Endothelial cell of umbilical vein (primary cell): Measurements from ENCODE around the gene GBP4. TPM values are rescaled to one million over a fixed set of nuclear protein-coding genes. Genes with fewer than 3 reads are reported as not detected.

ENCODE experiments used
- BruUV-seq: library from RNA; stranded (reverse); fragments of 400-500 nt; replicated peaks from 2 replicates; lab custom pipeline; 2021; lab: Mats Ljungman, UMichigan
- CTCF ChIA-PET: fragments of 300-600, 350-600 bp; sonication (Branson Sonifier 250); formaldehyde crosslinking; loops from one replicate; lab custom pipeline; 2021; ENCODE audit warnings: antibody characterized with exemption, inconsistent platforms; lab: Charles Lee
- POLR2A ChIA-PET: fragments of 300-600, 350-600 bp; sonication (Branson Sonifier 250); formaldehyde crosslinking; loops from one replicate; lab custom pipeline; 2021; ENCODE audit warnings: antibody characterized with exemption, inconsistent platforms; lab: Charles Lee
- DNase-seq: peaks from one replicate; pipeline ENCODE4 v3.0.0-alpha.2; 2011; ENCODE audit warnings: low read depth, low spot score
- FAIRE-seq: peaks from 2 replicates; lab custom pipeline; 2011; peaks lifted over from hg19 to GRCh38; lab: Jason Lieb, UNC
- H2AFZ ChIP-seq: 2 replicates; pipeline ENCODE4 v1.6.0; 2012; ENCODE audit warnings: low read depth, low read length, control low read depth, inconsistent platforms
- H3K27ac ChIP-seq: 2 replicates; pipeline ENCODE4 v1.5.1; 2011; ENCODE audit warnings: low read depth, mild to moderate bottlenecking, control low read depth, low read length, moderate library complexity; ENCODE audit not compliant: insufficient read depth
- H3K27me3 ChIP-seq, 2 experiments: 2 replicates each; pipeline versions ENCODE4 v1.6.0 to v1.6.1; 2011; ENCODE audit warnings: low read length in 2 of 2, mixed read lengths in 1 of 2; ENCODE audit not compliant: control insufficient read depth in 2 of 2, insufficient read depth in 2 of 2
- H3K36me3 ChIP-seq, 2 experiments: 2 replicates in 1 of 2; 3 replicates in 1 of 2; pipeline ENCODE4 v1.5.1; 2011; ENCODE audit warnings: low read length in 2 of 2, mild to moderate bottlenecking in 1 of 2, moderate library complexity in 1 of 2; ENCODE audit not compliant: control insufficient read depth in 2 of 2, insufficient read depth in 2 of 2; ENCODE audit errors: extremely low read depth in 1 of 2
- H3K4me1 ChIP-seq: 3 replicates; pipeline ENCODE4 v1.5.1; 2011; ENCODE audit warnings: mild to moderate bottlenecking, low read length; ENCODE audit not compliant: control insufficient read depth, insufficient read depth; ENCODE audit errors: extremely low read depth
- H3K4me2 ChIP-seq: 2 replicates; pipeline ENCODE4 v1.6.1; 2011; ENCODE audit warnings: low read length, control low read depth, mixed read lengths; ENCODE audit not compliant: insufficient read depth
- H3K4me3 ChIP-seq, 3 experiments: fragments of 200-600 bp in 1 of 3; sonication (generic), shearing (Covaris generic) in 1 of 3; replicated peaks in 1 of 3; 2 replicates each; pipeline ENCODE4 v1.5.1; 2011 to 2016; ENCODE audit warnings: control low read depth in 3 of 3, low read length in 3 of 3, mild to moderate bottlenecking in 2 of 3, inconsistent platforms in 1 of 3, low read depth in 1 of 3, moderate library complexity in 1 of 3; ENCODE audit not compliant: insufficient read depth in 1 of 3
- H3K79me2 ChIP-seq: 2 replicates; pipeline ENCODE4 v1.6.0; 2012; ENCODE audit warnings: low read length, inconsistent platforms; ENCODE audit not compliant: control insufficient read depth, insufficient read depth
- H3K9ac ChIP-seq: replicated peaks from 2 replicates; pipeline ENCODE3; 2011; ENCODE audit warnings: low read length, control low read depth; ENCODE audit not compliant: insufficient read depth; ENCODE audit errors: extremely low read depth
- H3K9me1 ChIP-seq: replicated peaks from 3 replicates; pipeline ENCODE4 v1.6.0; 2011; ENCODE audit warnings: mild to moderate bottlenecking, low read length; ENCODE audit not compliant: control insufficient read depth, insufficient read depth; ENCODE audit errors: extremely low read depth
- H3K9me3 ChIP-seq: replicated peaks from 2 replicates; pipeline ENCODE4 v1.5.1; 2012; ENCODE audit warnings: low read length, inconsistent platforms; ENCODE audit not compliant: control insufficient read depth, insufficient read depth
- H4K20me1 ChIP-seq: replicated peaks from 2 replicates; pipeline ENCODE3; 2011; ENCODE audit warnings: mild to moderate bottlenecking, low read length; ENCODE audit not compliant: control insufficient read depth, insufficient read depth; ENCODE audit errors: extremely low read depth
- CTCF ChIP-seq, 2 donors: IDR thresholded peaks; 1 replicate in 1 of 2; 2 replicates in 1 of 2; pipeline ENCODE4 v1.5.1; 2011; ENCODE audit warnings: low read length in 2 of 2, mild to moderate bottlenecking in 2 of 2, moderate library complexity in 2 of 2, control low read depth in 1 of 2, inconsistent platforms in 1 of 2, low read depth in 1 of 2; ENCODE audit not compliant: insufficient read depth in 1 of 2; ENCODE audit errors: extremely low read depth in 1 of 2
- EZH2 ChIP-seq: IDR thresholded peaks from 2 replicates; pipeline ENCODE4 v1.6.1; 2012; ENCODE audit warnings: borderline replicate concordance, low read depth, mild to moderate bottlenecking, moderate library complexity, low read length, inconsistent platforms; ENCODE audit not compliant: severe bottlenecking
- FOS ChIP-seq: IDR thresholded peaks from 2 replicates; pipeline ENCODE4 v1.6.1; 2011; ENCODE audit warnings: mild to moderate bottlenecking, low read length, moderate library complexity, borderline replicate concordance; ENCODE audit not compliant: insufficient read depth
- GATA2 ChIP-seq: IDR thresholded peaks from 2 replicates; pipeline ENCODE4 v1.7.0; 2011; ENCODE audit warnings: low read depth, mild to moderate bottlenecking, moderate library complexity, mixed read lengths, low read length; ENCODE audit not compliant: insufficient read length, insufficient read depth
- JUN ChIP-seq: IDR thresholded peaks from 2 replicates; pipeline ENCODE4 v1.6.1; 2011; ENCODE audit warnings: borderline replicate concordance, low read depth; ENCODE audit not compliant: insufficient read length, insufficient read depth
- MAX ChIP-seq: IDR thresholded peaks from 2 replicates; pipeline ENCODE4 v1.6.1; 2011; ENCODE audit not compliant: insufficient read depth, insufficient read length
- MYC ChIP-seq: IDR thresholded peaks from one replicate; pipeline ENCODE4 v1.6.1; 2011; ENCODE audit warnings: mild to moderate bottlenecking, low read depth, low read length
- POLR2A ChIP-seq: IDR thresholded peaks from 2 replicates; pipeline ENCODE4 v1.6.1; 2012; ENCODE audit warnings: low read depth, mild to moderate bottlenecking, control low read depth, low read length
- POLR2AphosphoS5 ChIP-seq: IDR thresholded peaks from 2 replicates; pipeline ENCODE4 v1.6.1; 2012; ENCODE audit warnings: low read depth, mild to moderate bottlenecking, control low read depth, low read length, moderate library complexity; ENCODE audit not compliant: insufficient read depth
- dilution Hi-C: fragments of 300-500 bp; cut with MboI; formaldehyde crosslinking; loops from one replicate; pipeline ENCODE4 v1.15.0; 2019; ENCODE audit warnings: low sequenced_read_pairs; ENCODE audit not compliant: extremely low pct_ligation_motif_present
- intact Hi-C: fragments of 100-400 bp; cut with micrococcal nuclease; formaldehyde crosslinking; loops from one replicate; pipeline ENCODE4 v1.10.0; 2022
- polyA plus RNA-seq, 4 experiments: library from polyadenylated mRNA; depleted of rRNA in 3 of 4; stranded (reverse) in 3 of 4; unstranded in 1 of 4; fragments of >200 nt; gene quantifications; 2 replicates each; pipeline versions ENCODE4 v1.2.1 to v1.2.3, GENCODE V29; 2011 to 2012; ENCODE audit warnings: missing spikeins in 1 of 4
- total RNA-seq: library from RNA; stranded (reverse); gene quantifications from 2 replicates; pipeline ENCODE4 v1.2.3, GENCODE V29; 2021

GBP4 gene
- total and polyA plus RNA-seq, 2 donors (not counting 3 experiments of a cell fraction or from before 2014, with no cell fraction given) = 1.7 to 7.6 TPM

GRCh38 chr1:89149976-89150375 is 48.8 kb downstream of the GBP4 start:
- no peaks in the 10 kb centered on the region for H3K9me1 ChIP-seq
- POLR2A ChIA-PET = no interaction called here
- no peaks in the 10 kb centered on the region for H3K4me1 ChIP-seq
- no peaks in the 10 kb centered on the region for H3K9me3 ChIP-seq
- CTCF ChIA-PET = interaction anchor here (3.1 kb wide), 1 partner anchor 65 kb away, joined by 38 read pairs; no protein-coding TSS in a partner anchor
- H3K4me2 ChIP-seq = no peak overlapping the region
- H3K27me3 ChIP-seq = no peaks in the 10 kb centered on the region
- DNase-seq (no peak), FAIRE-seq (no peak)
- H4K20me1 ChIP-seq = no peaks in the 10 kb centered on the region
- no peaks in the 10 kb centered on the region for H3K79me2 ChIP-seq
- intact Hi-C loops (no loop called here), dilution Hi-C loops (no loop called here)
- H3K36me3 ChIP-seq = no peaks in the 10 kb centered on the region
- no peak overlapping the region for H3K4me3 ChIP-seq
- no peak overlapping the region for H3K9ac ChIP-seq
- BruUV-seq = no TSS peak
- H3K27ac ChIP-seq = no peak overlapping the region
- no peak overlapping the region for H2AFZ ChIP-seq
- TF ChIP-seq MAX = no peak
- TF ChIP-seq POLR2AphosphoS5 = no peak
- TF ChIP-seq POLR2A = no peak
- TF ChIP-seq EZH2 = no peak
- no peak for TF ChIP-seq JUN
- TF ChIP-seq FOS = no peak
- TF ChIP-seq GATA2 = no peak
- TF ChIP-seq MYC = no peak
- no peak for TF ChIP-seq CTCF (IDR thresholded peaks at IDR 0.05; ENCODE audit: extremely low read depth in 1 of 2, insufficient read depth in 1 of 2, low read depth in 1 of 2, low read length in 2 of 2)
